Measurements from ENCODE around the gene MRPL17.

DNA sequence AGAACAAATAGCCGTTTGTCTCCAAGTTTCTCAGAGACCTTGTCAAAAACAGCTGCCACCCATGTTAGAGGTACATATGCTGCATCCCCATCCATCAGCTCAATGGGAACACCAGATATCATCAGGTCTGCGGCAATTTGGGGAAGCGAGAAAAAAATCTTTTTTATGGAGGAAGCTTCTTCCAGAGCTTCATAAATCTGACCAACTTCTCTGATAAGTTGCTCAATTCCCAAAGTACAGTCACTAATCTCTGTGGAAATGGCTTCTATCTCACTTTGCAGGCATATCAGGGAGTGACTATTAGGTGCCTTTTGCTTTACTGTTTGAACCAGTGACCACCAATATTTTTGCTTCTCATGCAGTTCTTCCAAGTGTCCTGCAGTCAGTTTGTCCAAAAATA lies 34.3 kb upstream of the MRPL17 start:
- TF ChIP-seq ZBTB17 (CRISPR knock-in tag; IDR thresholded peaks at IDR 0.05) (no peak), STAT5B (CRISPR knock-in tag; IDR thresholded peaks at IDR 0.05) (no peak), SRF (CRISPR knock-in tag; IDR thresholded peaks at IDR 0.05) (no peak), CTCF (IDR thresholded peaks at IDR 0.05 in 2 of 3, conservative IDR thresholded peaks at IDR 0.05 in 1 of 3; ENCODE audit: insufficient read depth in 2 of 3, low read depth in 1 of 3, low read length in 3 of 3) (no peak), POLR2AphosphoS5 (IDR thresholded peaks at IDR 0.05; ENCODE audit: control insufficient read depth, insufficient read depth, low read depth, low read length) (no peak), RFX5 (IDR thresholded peaks at IDR 0.05; ENCODE audit: low read depth, low read length) (no peak), GTF2F1 (IDR thresholded peaks at IDR 0.05; ENCODE audit: low read depth, low read length) (no peak)

All from K562 (cell line).